ENCODE measurements around the gene MYO1C.
"Not testable (repeated sequence)": the region's sequence is repeated elsewhere in the genome, so short reads cannot be mapped to it uniquely, and the experiment has no call there.

MYO1C gene

DNA sequence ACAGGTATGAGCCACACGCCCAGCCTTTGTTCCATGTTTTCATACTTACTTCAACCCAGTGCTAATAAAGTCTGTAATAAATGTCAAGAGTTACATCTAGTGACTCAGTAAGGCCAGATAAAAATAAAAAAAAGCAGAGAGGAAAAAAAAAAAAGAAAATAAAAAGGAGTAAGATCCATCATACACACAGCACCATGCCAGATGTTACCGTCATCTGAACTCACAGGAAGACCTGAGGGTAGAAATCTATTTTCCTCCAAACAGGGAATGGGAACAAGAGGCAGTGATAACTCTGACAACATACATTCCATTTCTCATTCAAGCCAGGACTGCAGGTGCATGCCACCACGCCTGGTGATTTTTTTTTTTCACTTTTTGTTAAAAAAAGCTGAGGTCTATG is 57.2 kb downstream of the MYO1C start:
- no peak for DNase-seq (ENCODE audit: low read depth in 1 of 2, low spot score in 1 of 2)

DNA sequence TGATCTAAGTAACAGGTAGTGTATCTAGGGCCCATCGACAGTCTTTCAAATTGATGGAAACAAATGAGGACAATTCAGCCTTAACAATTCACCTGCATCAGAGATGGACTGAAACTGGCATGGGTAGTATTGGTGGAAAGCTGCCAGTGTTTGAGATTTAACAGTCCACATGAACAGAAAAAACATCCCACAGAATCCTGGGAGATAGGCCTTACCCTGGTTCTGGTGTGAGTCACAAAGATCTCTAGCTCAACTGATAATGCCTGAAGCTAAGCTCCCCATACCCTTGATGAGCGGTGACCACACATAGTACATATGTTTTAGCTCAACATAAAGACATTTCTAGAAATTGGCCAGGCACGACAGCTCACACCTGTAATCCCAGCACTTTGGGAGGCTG is 58.3 kb downstream of the MYO1C start:
- no peak for DNase-seq (ENCODE audit: low read depth in 1 of 2, low spot score in 1 of 2)

GRCh38 chr17:1431631-1432104 is 60.8 kb downstream of the MYO1C start:
- no peak for DNase-seq (ENCODE audit: low read depth in 1 of 2, low spot score in 1 of 2)

DNA sequence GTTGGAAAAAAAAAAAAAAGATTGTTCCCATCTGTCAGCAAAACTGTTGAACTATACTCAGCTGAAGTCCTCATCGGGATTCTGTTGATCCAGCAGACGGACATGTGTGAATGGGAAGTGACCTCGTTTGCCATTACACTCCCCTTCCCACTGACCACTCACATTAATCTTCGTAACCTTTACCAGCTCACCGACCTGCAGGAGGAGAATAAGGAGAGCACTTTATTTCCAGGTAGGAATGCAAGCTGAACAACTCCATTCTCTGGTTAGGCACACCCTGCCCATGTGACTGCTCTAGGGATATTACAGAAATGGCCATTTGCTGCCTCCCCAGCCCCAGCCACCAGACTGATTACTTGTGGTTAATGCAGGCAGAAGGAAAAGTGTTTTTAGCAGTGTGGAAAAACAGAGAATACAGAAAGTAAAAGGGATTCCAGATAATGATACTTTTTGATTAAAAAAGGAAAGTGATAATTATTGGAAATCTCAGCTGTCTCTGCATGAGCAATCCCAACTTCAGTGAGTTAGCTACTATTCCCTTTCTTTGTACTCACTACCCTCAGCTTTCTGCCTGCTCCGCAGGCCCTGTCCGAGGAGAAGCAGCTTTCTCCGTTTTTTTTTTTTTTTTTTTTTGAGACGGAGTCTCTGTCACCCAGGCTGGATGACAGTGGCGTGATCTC is 68.9 kb downstream of the MYO1C start:
- DNase-seq (ENCODE audit: low read depth in 1 of 2, low spot score in 1 of 2): no peak

DNA sequence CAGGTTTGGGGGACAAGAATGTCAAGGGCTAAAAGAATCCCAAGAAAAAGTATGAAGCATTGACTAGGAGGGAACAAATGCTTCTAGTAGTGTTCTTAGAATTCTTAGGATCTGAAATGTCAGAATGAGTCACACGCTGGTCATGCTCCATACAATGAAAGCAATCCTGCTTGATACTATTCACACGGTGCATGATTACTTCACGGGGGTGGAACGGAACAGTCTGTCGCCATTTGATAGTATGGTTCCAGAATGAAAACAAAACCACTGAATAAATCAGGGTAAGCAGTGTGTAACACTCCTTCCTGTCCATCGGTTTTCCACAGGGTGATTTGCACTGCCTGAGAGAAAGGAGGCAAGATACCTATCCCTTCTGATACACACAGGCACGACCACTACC is 69.6 kb downstream of the MYO1C start:
- DNase-seq (ENCODE audit: low read depth in 1 of 2, low spot score in 1 of 2): no peak

DNA sequence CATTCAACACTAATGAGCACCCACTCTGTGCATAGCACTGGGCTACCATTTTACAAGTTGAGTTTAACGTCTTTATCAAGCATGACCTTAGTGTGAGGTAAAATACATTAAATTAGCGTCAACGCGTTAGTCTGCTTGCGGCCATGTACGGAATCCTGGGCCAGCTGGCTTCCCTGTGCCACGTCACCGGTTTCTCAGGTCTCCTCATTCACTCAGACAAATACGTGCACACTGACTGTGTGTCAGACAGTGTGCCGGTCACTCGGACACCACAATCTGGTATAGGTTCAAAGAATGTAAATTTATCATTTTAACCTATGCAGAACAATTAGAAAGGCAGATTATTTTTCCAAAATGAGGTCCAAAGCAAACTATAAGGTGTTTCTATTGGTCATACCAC is 71.0 kb downstream of the MYO1C start:
- DNase-seq (ENCODE audit: low read depth in 1 of 2, low spot score in 1 of 2): no peak

DNA sequence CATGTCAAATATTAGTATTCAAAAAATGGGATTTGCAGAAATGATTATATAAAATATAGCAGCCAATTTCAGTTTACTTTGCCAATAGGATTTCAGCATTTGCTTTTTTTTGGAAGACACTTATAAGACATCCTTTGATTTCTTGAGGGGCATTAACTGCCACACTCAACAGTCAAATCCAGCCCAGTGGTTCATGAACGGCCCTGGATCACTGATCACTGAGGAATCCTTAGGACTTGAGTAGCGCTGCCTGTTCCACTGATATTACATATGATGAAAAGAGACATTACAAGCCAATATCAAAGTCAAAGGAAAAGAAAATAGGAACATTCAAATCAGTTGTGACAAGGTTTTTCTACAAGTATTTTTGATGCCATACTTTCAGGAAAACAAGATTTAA is 71.5 kb downstream of the MYO1C start:
- no peak for DNase-seq (ENCODE audit: low read depth in 1 of 2, low spot score in 1 of 2)

DNA sequence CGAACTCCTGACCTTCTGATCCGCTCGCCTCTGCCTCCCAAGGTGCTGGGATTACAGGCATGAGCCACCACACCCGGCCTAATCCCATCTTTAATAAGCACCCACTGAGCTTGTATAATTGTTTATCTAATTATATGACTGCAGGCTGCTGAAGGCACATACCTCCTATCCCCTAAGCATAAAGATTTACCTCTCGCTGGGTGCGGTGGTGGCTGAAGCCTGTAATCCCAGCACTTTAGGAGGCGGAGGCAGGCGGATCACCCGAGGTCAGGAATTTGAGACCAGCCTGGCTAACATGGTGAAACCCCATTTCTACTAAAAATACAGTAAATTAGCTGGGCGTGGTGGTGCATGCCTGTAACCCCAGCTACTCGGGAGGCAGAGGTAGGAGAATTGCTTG is 72.3 kb downstream of the MYO1C start:
- no peak for DNase-seq (ENCODE audit: low read depth in 1 of 2, low spot score in 1 of 2)

- DNase-seq (ENCODE audit: low read depth in 1 of 2, low spot score in 1 of 2): not testable (repeated sequence)
These were observed 74.0 kb downstream of the MYO1C start for GRCh38 chr17:1418476-1418875.

- no peak for DNase-seq (ENCODE audit: low read depth in 1 of 2, low spot score in 1 of 2)
These were observed 76.1 kb downstream of the MYO1C start for GRCh38 chr17:1416414-1416813.

GRCh38 chr17:1414634-1415033 is 77.9 kb downstream of the MYO1C start:
- DNase-seq (ENCODE audit: low read depth in 1 of 2, low spot score in 1 of 2): no peak
